Retinal pigment epithelial cell (primary cell): ENCODE data around the gene LPP.

ENCODE experiments used
- DNase-seq: peaks from one replicate; pipeline ENCODE4 v3.0.0-alpha.2; 2010; ENCODE audit warnings: low read depth
- H3K4me3 ChIP-seq: 2 replicates; pipeline ENCODE4 v1.5.1; 2011; ENCODE audit warnings: mild to moderate bottlenecking, low read length, control low read depth, moderate library complexity
- TF ChIP-seq, protein P1 (sequence below): conservative IDR thresholded peaks from 2 replicates; pipeline ENCODE4 v1.5.1; 2011; ENCODE audit warnings: low read depth, low read length, control low read depth, inconsistent platforms

Gene LPP

DNA sequence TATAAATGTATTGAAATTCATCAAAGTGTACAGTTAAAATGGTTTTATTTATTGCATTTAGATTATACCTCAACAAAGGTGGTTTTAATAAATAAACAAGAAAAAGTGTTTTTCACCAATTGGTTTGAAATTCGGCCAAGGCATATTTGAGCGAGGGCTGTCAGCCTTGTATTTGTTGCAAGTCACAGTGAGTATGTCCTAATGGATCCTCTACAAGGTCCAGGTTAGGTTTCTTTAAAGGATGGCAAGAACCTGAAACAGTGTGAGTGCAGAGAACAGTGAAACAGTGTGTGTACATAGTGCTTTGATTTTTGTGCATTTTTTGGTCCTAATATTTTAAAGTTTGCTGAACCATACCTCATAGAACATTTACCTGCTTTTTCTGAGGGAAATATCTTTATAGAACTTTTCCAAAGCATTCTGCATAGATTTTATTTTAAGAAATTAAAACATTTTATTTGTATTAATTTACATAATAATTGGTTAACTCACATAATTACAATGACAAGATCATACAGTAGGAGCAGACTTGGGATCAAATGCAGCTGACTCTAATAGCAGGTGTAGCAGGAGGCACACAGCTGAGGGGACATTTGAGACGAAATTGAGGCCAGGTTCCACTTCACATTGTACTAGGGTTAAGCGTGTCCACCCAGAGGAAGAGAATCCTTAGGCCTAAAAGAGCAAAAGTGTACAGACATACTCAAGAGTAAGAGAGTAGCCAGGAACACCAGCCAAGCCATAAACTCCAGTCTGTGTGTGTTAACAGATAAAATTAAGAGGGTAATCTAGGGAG lies 589.0 kb downstream of the LPP start:
- DNase-seq: no peak
- H3K4me3 ChIP-seq: no peak overlapping the region
- TF ChIP-seq, protein P1, sequence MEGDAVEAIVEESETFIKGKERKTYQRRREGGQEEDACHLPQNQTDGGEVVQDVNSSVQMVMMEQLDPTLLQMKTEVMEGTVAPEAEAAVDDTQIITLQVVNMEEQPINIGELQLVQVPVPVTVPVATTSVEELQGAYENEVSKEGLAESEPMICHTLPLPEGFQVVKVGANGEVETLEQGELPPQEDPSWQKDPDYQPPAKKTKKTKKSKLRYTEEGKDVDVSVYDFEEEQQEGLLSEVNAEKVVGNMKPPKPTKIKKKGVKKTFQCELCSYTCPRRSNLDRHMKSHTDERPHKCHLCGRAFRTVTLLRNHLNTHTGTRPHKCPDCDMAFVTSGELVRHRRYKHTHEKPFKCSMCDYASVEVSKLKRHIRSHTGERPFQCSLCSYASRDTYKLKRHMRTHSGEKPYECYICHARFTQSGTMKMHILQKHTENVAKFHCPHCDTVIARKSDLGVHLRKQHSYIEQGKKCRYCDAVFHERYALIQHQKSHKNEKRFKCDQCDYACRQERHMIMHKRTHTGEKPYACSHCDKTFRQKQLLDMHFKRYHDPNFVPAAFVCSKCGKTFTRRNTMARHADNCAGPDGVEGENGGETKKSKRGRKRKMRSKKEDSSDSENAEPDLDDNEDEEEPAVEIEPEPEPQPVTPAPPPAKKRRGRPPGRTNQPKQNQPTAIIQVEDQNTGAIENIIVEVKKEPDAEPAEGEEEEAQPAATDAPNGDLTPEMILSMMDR: no peak

DNA sequence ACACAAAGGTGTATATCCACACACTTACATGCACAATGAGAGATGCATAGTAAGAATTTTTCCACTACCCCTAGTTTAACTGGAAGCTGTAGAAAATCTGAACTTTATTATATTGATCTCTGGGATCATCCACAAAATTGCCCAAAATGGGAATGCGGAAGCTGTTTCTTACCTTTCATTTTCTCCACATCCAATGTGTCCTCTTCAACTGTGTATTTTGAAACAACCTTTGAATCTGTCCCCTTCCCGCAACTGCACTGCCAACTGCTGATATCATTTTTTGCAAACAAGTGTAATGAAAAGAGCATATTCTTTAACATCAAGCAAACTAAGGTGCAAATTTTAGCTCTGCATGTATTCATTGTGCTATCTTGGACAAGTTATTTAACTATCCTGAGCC lies 590.2 kb downstream of the LPP start:
- TF ChIP-seq, protein P1: no peak
- H3K4me3 ChIP-seq: no peak overlapping the region
- DNase-seq: no peak

DNA sequence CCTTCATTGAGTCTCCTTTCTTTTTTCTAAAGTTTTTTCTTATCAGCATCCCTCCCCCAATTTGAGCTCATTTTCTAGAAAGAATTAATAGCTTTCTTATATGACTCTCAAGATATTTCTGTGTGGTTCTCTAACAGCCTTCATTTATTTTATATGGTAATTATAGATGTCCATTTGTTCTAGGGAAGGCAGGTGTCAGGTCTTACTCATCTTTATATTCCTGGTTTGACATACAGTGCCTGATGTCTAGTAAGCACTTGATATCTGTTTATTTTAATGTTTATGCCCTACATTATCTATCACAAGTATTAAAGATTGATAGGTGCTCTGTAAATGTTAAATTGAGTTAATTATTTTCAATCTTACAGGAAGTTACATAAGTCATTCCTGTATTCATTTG lies 591.1 kb downstream of the LPP start:
- TF ChIP-seq, protein P1: no peak
- DNase-seq: no peak
- H3K4me3 ChIP-seq: no peak overlapping the region

DNA sequence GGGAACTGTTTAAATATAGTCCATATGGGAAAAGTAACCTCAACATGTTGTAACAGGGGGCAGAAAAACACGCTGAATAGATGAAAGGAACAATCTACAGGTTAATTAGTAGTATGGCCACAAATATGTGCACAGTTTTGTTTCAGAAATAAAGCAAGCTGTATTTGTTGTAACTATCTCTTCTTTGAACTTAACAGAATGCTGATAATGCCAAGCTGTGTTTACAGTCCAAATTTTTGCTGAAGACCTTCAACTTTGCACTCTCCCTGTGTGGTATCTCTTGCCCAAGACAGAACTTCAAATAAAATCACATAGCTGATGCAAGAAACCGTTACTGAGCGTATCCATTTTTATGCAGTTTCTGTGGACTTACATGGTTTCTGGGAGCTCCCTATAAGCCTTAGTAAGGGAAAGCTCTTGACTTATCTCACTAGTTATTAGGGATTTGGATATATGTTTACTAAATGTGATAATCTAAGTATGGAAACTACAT lies 592.4 kb downstream of the LPP start:
- no peak overlapping the region for H3K4me3 ChIP-seq
- DNase-seq: no peak
- TF ChIP-seq, protein P1: no peak

DNA sequence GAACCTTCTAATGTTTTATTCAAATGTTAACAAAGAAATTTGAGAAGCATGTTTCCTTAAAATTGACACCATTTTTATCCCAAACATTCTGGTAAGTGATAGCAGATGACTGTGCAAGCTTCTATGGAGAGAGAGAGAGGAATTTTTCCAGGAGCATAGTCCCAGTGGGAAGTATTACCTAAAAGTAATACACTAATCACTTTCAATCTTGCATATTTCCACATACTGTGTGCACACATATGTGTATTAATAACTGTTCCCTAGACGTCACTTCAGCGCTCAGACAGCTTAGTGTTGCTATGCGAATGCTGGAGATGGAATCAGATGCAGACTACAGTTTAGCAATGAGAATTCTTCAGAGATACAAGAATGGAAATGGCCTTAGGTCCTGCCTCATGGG lies 593.5 kb downstream of the LPP start:
- no peak for DNase-seq
- no peak overlapping the region for H3K4me3 ChIP-seq
- TF ChIP-seq, protein P1: no peak

DNA sequence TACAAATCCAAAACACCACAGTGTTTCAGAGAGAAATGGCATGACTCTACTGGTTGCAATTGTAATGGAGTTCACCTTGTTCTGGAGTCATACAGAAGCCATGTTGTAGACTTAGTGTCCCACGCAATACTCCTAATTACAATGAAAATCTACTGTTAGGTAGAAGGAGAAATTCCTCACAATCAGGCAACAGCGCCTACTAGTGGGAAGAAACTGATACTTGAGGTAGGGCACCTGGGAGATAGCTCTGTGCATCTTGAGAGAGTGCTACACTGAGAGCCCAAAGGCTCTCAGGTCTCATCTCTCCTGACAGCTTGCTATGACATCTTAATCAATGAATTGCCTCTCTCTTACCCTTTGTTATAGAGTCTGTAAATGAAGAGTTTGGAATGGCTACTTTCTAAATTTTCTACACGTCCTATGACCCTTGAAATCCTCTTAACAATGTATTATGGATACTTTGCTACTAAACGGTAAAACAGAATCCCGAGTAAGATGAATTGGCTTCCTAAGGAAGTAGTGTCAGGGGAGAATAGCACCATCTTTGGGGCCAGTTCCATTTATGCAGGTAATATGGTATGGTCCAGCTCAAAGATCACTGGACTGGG lies 595.2 kb downstream of the LPP start:
- DNase-seq: no peak
- H3K4me3 ChIP-seq: no peak overlapping the region
- TF ChIP-seq, protein P1: peak; percentile 59

DNA sequence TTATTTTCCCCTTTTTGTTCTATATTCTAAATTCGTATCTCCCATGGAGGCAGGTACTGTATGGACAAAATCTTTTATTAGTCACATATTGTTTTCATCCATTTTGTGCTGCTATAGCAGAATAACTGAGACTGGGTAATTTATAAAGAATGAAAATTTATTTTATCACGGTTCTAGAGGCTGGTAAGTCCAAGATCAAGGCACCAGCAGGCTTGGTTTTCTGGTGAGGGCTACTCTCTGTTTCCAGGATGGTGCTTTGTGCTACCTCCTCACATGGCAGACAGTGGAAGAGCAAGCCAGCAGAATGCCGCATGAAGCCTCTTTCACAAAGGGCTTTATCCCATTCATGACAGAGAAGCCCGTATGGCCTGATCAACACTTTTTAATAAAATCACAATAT lies 595.9 kb downstream of the LPP start:
- no peak overlapping the region for H3K4me3 ChIP-seq
- TF ChIP-seq, protein P1: no peak
- no peak for DNase-seq
